A172 (cell line): ENCODE measurements around the gene CILP2. TPM values are rescaled to one million over a fixed set of nuclear protein-coding genes. Genes with fewer than 3 reads are reported as not detected.

ENCODE experiments used
- total RNA-seq: library from RNA; depleted of rRNA; stranded (reverse); fragments of >200 nt; shearing (Covaris generic); gene quantifications from 2 replicates; pipeline ENCODE4 v1.2.3, GENCODE V29; 2014; rRNA removed

Gene CILP2
- total RNA-seq, 1 experiment from 2014 or later: 0.02 TPM

Other genes starting within 250 kb of the CILP2 start
- gene SUGP1, start 217.8 kb upstream of the CILP2 start, total RNA-seq: 24.0 and 34.2 TPM in 2 replicates
- gene MAU2, start 217.4 kb upstream of the CILP2 start, total RNA-seq: 23.8 and 24.0 TPM in 2 replicates
- gene GATAD2A, start 132.6 kb upstream of the CILP2 start, total RNA-seq: 62.1 and 84.0 TPM in 2 replicates
- 0.26 and 0.88 TPM in 2 replicates for gene TSSK6, start 22.7 kb upstream of the CILP2 start, total RNA-seq
- gene NDUFA13, start 22.0 kb upstream of the CILP2 start, total RNA-seq: 43.2 and 101 TPM in 2 replicates
- gene YJEFN3, start 9.4 kb upstream of the CILP2 start, total RNA-seq: 0.62 and 1.1 TPM in 2 replicates
- 3.6 and 3.9 TPM in 2 replicates for gene PBX4, start 80.4 kb downstream of the CILP2 start, total RNA-seq
- 2.1 and 3.0 TPM in 2 replicates for gene LPAR2, start 90.0 kb downstream of the CILP2 start, total RNA-seq
- gene GMIP, start 105.4 kb downstream of the CILP2 start, total RNA-seq: 8.7 and 12.0 TPM in 2 replicates
- gene ATP13A1, start 125.4 kb downstream of the CILP2 start, total RNA-seq: 48.5 and 93.1 TPM in 2 replicates
- 11.5 and 13.9 TPM in 2 replicates for gene ZNF101, start 130.6 kb downstream of the CILP2 start, total RNA-seq
- gene ZNF14, start 194.8 kb downstream of the CILP2 start, total RNA-seq: 5.9 and 7.4 TPM in 2 replicates